Stimulated activated CD8-positive, alpha-beta memory T cell treated with anti-CD3 and anti-CD28 coated beads, Interleukin-4, amount 100 ng/mL, for 4 hours (primary cell): ENCODE results near the gene ANKS3.
A peak's percentile ranks its signal among the peaks of the same experiment; 100 is the strongest.

Source experiments
- DNase-seq, 2 donors: peaks; one replicate each; pipeline ENCODE4 v3.0.0-alpha.2; 2020; ENCODE audit warnings: low read depth in 2 of 2, low spot score in 1 of 2

The ANKS3 gene

GRCh38 chr16:4726616-4727015 lies 7.5 kb downstream of the ANKS3 start:
- no peak for DNase-seq

- DNase-seq = no peak
These were observed 9.3 kb downstream of the ANKS3 start for GRCh38 chr16:4724661-4725270.

- DNase-seq = no peak
These were observed 10.9 kb downstream of the ANKS3 start for GRCh38 chr16:4723071-4723767.

GRCh38 chr16:4718466-4718865 lies 15.6 kb downstream of the ANKS3 start:
- DNase-seq = no peak

- DNase-seq = no peak
These were observed 19.1 kb downstream of the ANKS3 start for GRCh38 chr16:4714996-4715395.

GRCh38 chr16:4713663-4714501 lies 20.2 kb downstream of the ANKS3 start:
- DNase-seq = no peak

- DNase-seq = no peak
These were observed 24.6 kb downstream of the ANKS3 start for GRCh38 chr16:4709481-4709880.

GRCh38 chr16:4706871-4707270 lies 27.2 kb downstream of the ANKS3 start:
- DNase-seq = no peak

- DNase-seq = no peak
These were observed 29.2 kb downstream of the ANKS3 start for GRCh38 chr16:4704913-4705312.

- DNase-seq = no peak
These were observed 29.6 kb downstream of the ANKS3 start for GRCh38 chr16:4704491-4704890.

GRCh38 chr16:4703906-4704305 lies 30.2 kb downstream of the ANKS3 start:
- DNase-seq = no peak

- DNase-seq = no peak
These were observed 31.6 kb downstream of the ANKS3 start for GRCh38 chr16:4702466-4702808.

- no peak for DNase-seq
These were observed 32.1 kb downstream of the ANKS3 start for GRCh38 chr16:4701791-4702465.

GRCh38 chr16:4700997-4701743 lies 32.9 kb downstream of the ANKS3 start:
- DNase-seq = no peak

- peak in 1 of 2 donors; percentile 38 for DNase-seq
These were observed 33.6 kb downstream of the ANKS3 start for GRCh38 chr16:4700380-4700996.

GRCh38 chr16:4699046-4699556 lies 35.0 kb downstream of the ANKS3 start:
- no peak for DNase-seq

- no peak for DNase-seq
These were observed 35.6 kb downstream of the ANKS3 start for GRCh38 chr16:4698321-4699045.

- no peak for DNase-seq
These were observed 36.2 kb downstream of the ANKS3 start for GRCh38 chr16:4697848-4698291.
